ENCODE measurements around the gene PDZD2.

GRCh38 chr5:31770132-31770720 is 131.3 kb downstream of the PDZD2 start:
- TF ChIP-seq EZH2 (IDR thresholded peaks at IDR 0.05; ENCODE audit: low read depth) (no peak), CTCF (conservative IDR thresholded peaks at IDR 0.05) (no peak)

Measured in PC-9 (cell line).